ENCODE results near the gene TIE1.

DNA sequence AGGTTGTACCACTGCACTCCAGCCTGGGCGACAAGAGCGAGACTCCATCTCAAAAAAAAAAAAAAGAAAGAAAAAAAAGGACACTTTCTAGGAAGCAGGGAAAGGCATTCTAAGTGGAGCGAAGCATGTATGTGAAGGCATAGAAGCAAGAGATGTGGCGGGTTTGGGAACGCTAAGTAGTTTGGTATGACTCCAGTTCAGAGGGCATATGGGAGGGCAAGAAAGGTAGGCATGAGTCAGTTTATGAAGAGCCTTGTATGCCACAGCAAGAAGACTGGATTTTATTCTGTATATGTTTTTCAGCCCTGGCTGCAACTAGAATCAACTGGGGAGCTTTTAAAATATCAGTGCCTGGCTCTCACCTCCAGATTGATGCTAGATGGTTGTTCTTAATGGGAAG, 71.4 kb downstream of the TIE1 start:
- TF ChIP-seq, protein P1, sequence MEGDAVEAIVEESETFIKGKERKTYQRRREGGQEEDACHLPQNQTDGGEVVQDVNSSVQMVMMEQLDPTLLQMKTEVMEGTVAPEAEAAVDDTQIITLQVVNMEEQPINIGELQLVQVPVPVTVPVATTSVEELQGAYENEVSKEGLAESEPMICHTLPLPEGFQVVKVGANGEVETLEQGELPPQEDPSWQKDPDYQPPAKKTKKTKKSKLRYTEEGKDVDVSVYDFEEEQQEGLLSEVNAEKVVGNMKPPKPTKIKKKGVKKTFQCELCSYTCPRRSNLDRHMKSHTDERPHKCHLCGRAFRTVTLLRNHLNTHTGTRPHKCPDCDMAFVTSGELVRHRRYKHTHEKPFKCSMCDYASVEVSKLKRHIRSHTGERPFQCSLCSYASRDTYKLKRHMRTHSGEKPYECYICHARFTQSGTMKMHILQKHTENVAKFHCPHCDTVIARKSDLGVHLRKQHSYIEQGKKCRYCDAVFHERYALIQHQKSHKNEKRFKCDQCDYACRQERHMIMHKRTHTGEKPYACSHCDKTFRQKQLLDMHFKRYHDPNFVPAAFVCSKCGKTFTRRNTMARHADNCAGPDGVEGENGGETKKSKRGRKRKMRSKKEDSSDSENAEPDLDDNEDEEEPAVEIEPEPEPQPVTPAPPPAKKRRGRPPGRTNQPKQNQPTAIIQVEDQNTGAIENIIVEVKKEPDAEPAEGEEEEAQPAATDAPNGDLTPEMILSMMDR (conservative IDR thresholded peaks at IDR 0.05; ENCODE audit: low read length), result no peak
- no peak for TF ChIP-seq EZH2phosphoT487 (IDR thresholded peaks at IDR 0.05; ENCODE audit: borderline replicate concordance, low read depth, low read length)
